SIG-M5 treated with dmso at 0.1 percent for 504 hours (cell line): ENCODE data around the gene SULT4A1.

ENCODE experiments used
- DNase-seq: peaks from one replicate; lab custom pipeline; 2025; ENCODE audit not compliant: unreplicated experiment; lab: John Stamatoyannopoulos, UW

SULT4A1 gene

GRCh38 chr22:43812149-43812842 lies 50.0 kb downstream of the SULT4A1 start, which contains the start of gene EFCAB6:
Gene EFCAB6 (minus strand): TSS chr22:43812305. CDS start chr22:43782318, 29,987 bp downstream.
- peak; percentile 84 for DNase-seq

GRCh38 chr22:43811777-43812148 lies 50.5 kb downstream of the SULT4A1 start:
- no peak for DNase-seq

- DNase-seq = no peak
Measured at GRCh38 chr22:43802897-43803495, 59.3 kb downstream of the SULT4A1 start.

- no peak for DNase-seq
Measured at GRCh38 chr22:43800970-43801369, 61.3 kb downstream of the SULT4A1 start.

- DNase-seq = peak; percentile 16
Measured at GRCh38 chr22:43798492-43798891, 63.8 kb downstream of the SULT4A1 start.

- no peak for DNase-seq
Measured at GRCh38 chr22:43796567-43796966, 65.7 kb downstream of the SULT4A1 start.

GRCh38 chr22:43795320-43795719 lies 67.0 kb downstream of the SULT4A1 start:
- DNase-seq = no peak

GRCh38 chr22:43792905-43793304 lies 69.4 kb downstream of the SULT4A1 start:
- DNase-seq = no peak

- no peak for DNase-seq
Measured at GRCh38 chr22:43789452-43789851, 72.9 kb downstream of the SULT4A1 start.

GRCh38 chr22:43783777-43784176 lies 78.5 kb downstream of the SULT4A1 start:
- no peak for DNase-seq

GRCh38 chr22:43782448-43782847 lies 79.9 kb downstream of the SULT4A1 start:
- no peak for DNase-seq

- DNase-seq = no peak
Measured at GRCh38 chr22:43777286-43777685, 85.0 kb downstream of the SULT4A1 start.

- DNase-seq = no peak
Measured at GRCh38 chr22:43776081-43776670, 86.1 kb downstream of the SULT4A1 start.
